ENCODE measurements around the gene TCEANC.
"Not testable (repeated sequence)": the region's sequence is repeated elsewhere in the genome, so short reads cannot be mapped to it uniquely, and the experiment has no call there.

The TCEANC gene

GRCh38 chrX:13652850-13653693 lies at the start of gene TCEANC:
Gene TCEANC, plus strand, starts transcription at chrX:13653141. Its CDS starts 9,368 bp downstream, at chrX:13662509.
- peak; percentile 68 for DNase-seq (ENCODE audit: low spot score)

GRCh38 chrX:13605611-13606010 lies 47.3 kb upstream of the TCEANC start:
- no peak for DNase-seq (ENCODE audit: low spot score)

- DNase-seq (ENCODE audit: low spot score): no peak
These were observed 45.5 kb upstream of the TCEANC start for GRCh38 chrX:13607331-13607995.

GRCh38 chrX:13607996-13608365 lies 45.0 kb upstream of the TCEANC start:
- DNase-seq (ENCODE audit: low spot score): no peak

GRCh38 chrX:13614154-13614553 lies 38.8 kb upstream of the TCEANC start:
- no peak for DNase-seq (ENCODE audit: low spot score)

- DNase-seq (ENCODE audit: low spot score): no peak
These were observed 32.7 kb upstream of the TCEANC start for GRCh38 chrX:13620207-13620606.

GRCh38 chrX:13622401-13622964 lies 30.5 kb upstream of the TCEANC start:
- no peak for DNase-seq (ENCODE audit: low spot score)

GRCh38 chrX:13627306-13627705 lies 25.6 kb upstream of the TCEANC start:
- no peak for DNase-seq (ENCODE audit: low spot score)

GRCh38 chrX:13637224-13637623 lies 15.7 kb upstream of the TCEANC start:
- DNase-seq (ENCODE audit: low spot score): not testable (repeated sequence)

GRCh38 chrX:13638021-13638420 lies 14.9 kb upstream of the TCEANC start:
- DNase-seq (ENCODE audit: low spot score): no peak

- no peak for DNase-seq (ENCODE audit: low spot score)
These were observed 14.1 kb upstream of the TCEANC start for GRCh38 chrX:13638826-13639225.

GRCh38 chrX:13641684-13642083 lies 11.3 kb upstream of the TCEANC start:
- not testable (repeated sequence) for DNase-seq (ENCODE audit: low spot score)

GRCh38 chrX:13645464-13646153 lies 7.3 kb upstream of the TCEANC start:
- no peak for DNase-seq (ENCODE audit: low spot score)

GRCh38 chrX:13646154-13646549 lies 6.8 kb upstream of the TCEANC start:
- no peak for DNase-seq (ENCODE audit: low spot score)

- DNase-seq (ENCODE audit: low spot score): no peak
These were observed 5.2 kb upstream of the TCEANC start for GRCh38 chrX:13647709-13648212.

GRCh38 chrX:13648336-13648735 lies 4.6 kb upstream of the TCEANC start:
- not testable (repeated sequence) for DNase-seq (ENCODE audit: low spot score)

- DNase-seq (ENCODE audit: low spot score): no peak
These were observed 3.1 kb upstream of the TCEANC start for GRCh38 chrX:13649838-13650237.

GRCh38 chrX:13650318-13650717 lies 2.6 kb upstream of the TCEANC start:
- no peak for DNase-seq (ENCODE audit: low spot score)

GRCh38 chrX:13651150-13651549 lies 1.8 kb upstream of the TCEANC start:
- DNase-seq (ENCODE audit: low spot score): no peak

- DNase-seq (ENCODE audit: low spot score): no peak
These were observed 601 bp upstream of the TCEANC start for GRCh38 chrX:13652287-13652793.

- no peak for DNase-seq (ENCODE audit: low spot score)
These were observed 1.2 kb downstream of the TCEANC start for GRCh38 chrX:13654116-13654515.

- no peak for DNase-seq (ENCODE audit: low spot score)
These were observed 2.7 kb downstream of the TCEANC start for GRCh38 chrX:13655674-13656073.
